Muscle of leg (tissue), 11 donors: Measurements from ENCODE around the gene RUNX1. TPM values are rescaled to one million over a fixed set of nuclear protein-coding genes. Genes with fewer than 3 reads are reported as not detected.

Experiments used
- DNase-seq: peaks from one replicate; pipeline ENCODE4 v3.0.0; 2013
- H3K27ac ChIP-seq: one replicate; pipeline ENCODE4 v1.5.1; 2013; ENCODE audit warnings: mild to moderate bottlenecking, low read length, control low read depth
- H3K27me3 ChIP-seq: one replicate; pipeline ENCODE4 v1.6.1; 2013; ENCODE audit warnings: low read length; ENCODE audit not compliant: control insufficient read depth, insufficient read depth
- H3K36me3 ChIP-seq: one replicate; pipeline ENCODE4 v1.6.1; 2013; ENCODE audit warnings: low read length; ENCODE audit not compliant: control insufficient read depth, insufficient read depth
- H3K4me1 ChIP-seq: one replicate; pipeline ENCODE4 v1.6.1; 2013; ENCODE audit warnings: low read length; ENCODE audit not compliant: control insufficient read depth, insufficient read depth
- H3K4me3 ChIP-seq: one replicate; pipeline ENCODE4 v1.5.1; 2013; ENCODE audit warnings: low read length, control low read depth
- H3K9me3 ChIP-seq: replicated peaks from 2 replicates; pipeline ENCODE4 v1.6.1; 2013; ENCODE audit warnings: low read depth, low read length; ENCODE audit not compliant: control insufficient read depth
- WGBS: methylation state at CpG from one replicate; pipeline ENCODE4 v1.1.5; 2013; ENCODE audit warnings: missing lambda C conversion rate; ENCODE audit not compliant: insufficient coverage; 5-methylcytosine and 5-hydroxymethylcytosine counted together
- polyA plus RNA-seq, 8 donors: library from polyadenylated mRNA; unstranded; fragments of 120-200 nt; gene quantifications; one replicate each; pipeline versions ENCODE4 v1.2.1 to v1.2.3, GENCODE V29; 2013; ENCODE audit warnings: inconsistent platforms in 1 of 8, low replicate concordance in 1 of 8; ENCODE audit not compliant: insufficient read length in 8 of 8, insufficient read depth in 1 of 8
- total RNA-seq: library from RNA; stranded (reverse); fragments of 120-200 nt; gene quantifications from one replicate; pipeline ENCODE4 v1.2.4, GENCODE V29; 2013

The RUNX1 gene
- total and polyA plus RNA-seq, 9 donors: 3.6 to 8.8 (median 5.0) TPM

GRCh38 chr21:34795175-34795547, 253.9 kb downstream of the RUNX1 start:
- Histone ChIP-seq H3K4me1 (peaks cover 27% of the 10 kb centered on the region), H3K27me3 (no peaks in the 10 kb centered on the region), H3K9me3 (no peaks in the 10 kb centered on the region), H3K27ac (peak overlapping the region; percentile 56), H3K4me3 (no peak overlapping the region), H3K36me3 (no peaks in the 10 kb centered on the region)
- WGBS: no CpG with 5 or more reads among the region's 5 CpGs
- no peak for DNase-seq

- WGBS: 60% methylated on average over 3 of the region's 7 CpGs
- H3K36me3 ChIP-seq: no peaks in the 10 kb centered on the region
- H3K27me3 ChIP-seq: no peaks in the 10 kb centered on the region
- H3K4me3 ChIP-seq: no peak overlapping the region
- peaks cover 27% of the 10 kb centered on the region for H3K4me1 ChIP-seq
- H3K27ac ChIP-seq: peak overlapping the region; percentile 56
- H3K9me3 ChIP-seq: no peaks in the 10 kb centered on the region
- no peak for DNase-seq
Observed at GRCh38 chr21:34794686-34795085, 254.4 kb downstream of the RUNX1 start.

GRCh38 chr21:34793471-34793870, 255.6 kb downstream of the RUNX1 start:
- WGBS: no CpG with 5 or more reads among the region's 6 CpGs
- H3K36me3 ChIP-seq: no peaks in the 10 kb centered on the region
- no peak for DNase-seq

GRCh38 chr21:34792504-34793089, 256.5 kb downstream of the RUNX1 start:
- Histone ChIP-seq H3K4me1 (peaks cover 27% of the 10 kb centered on the region), H3K9me3 (no peaks in the 10 kb centered on the region), H3K4me3 (no peak overlapping the region), H3K27ac (no peak overlapping the region), H3K36me3 (no peaks in the 10 kb centered on the region), H3K27me3 (no peaks in the 10 kb centered on the region)
- 92% methylated on average over 26 of the region's 27 CpGs for whole genome bisulfite sequencing
- no peak for DNase-seq

More at GRCh38 chr21:34793471-34793870, 255.6 kb downstream of the RUNX1 start:
- Histone ChIP-seq H3K4me1 (peaks cover 27% of the 10 kb centered on the region), H3K27me3 (no peaks in the 10 kb centered on the region), H3K4me3 (no peak overlapping the region), H3K27ac (no peak overlapping the region), H3K9me3 (no peaks in the 10 kb centered on the region)

GRCh38 chr21:34791776-34792503, 257.2 kb downstream of the RUNX1 start:
- 85% methylated on average over 81 of the region's 84 CpGs for WGBS
- H3K36me3 ChIP-seq: no peaks in the 10 kb centered on the region

GRCh38 chr21:34790834-34791233, 258.3 kb downstream of the RUNX1 start:
- H3K36me3 ChIP-seq: no peaks in the 10 kb centered on the region
- no CpG with 5 or more reads among the region's 3 CpGs for WGBS

More at GRCh38 chr21:34791776-34792503, 257.2 kb downstream of the RUNX1 start:
- no peak overlapping the region for H3K4me3 ChIP-seq
- no peak overlapping the region for H3K27ac ChIP-seq
- H3K4me1 ChIP-seq: peaks cover 24% of the 10 kb centered on the region
- no peak for DNase-seq
- H3K27me3 ChIP-seq: no peaks in the 10 kb centered on the region
- no peaks in the 10 kb centered on the region for H3K9me3 ChIP-seq

GRCh38 chr21:34790341-34790740, 258.8 kb downstream of the RUNX1 start:
- no peak overlapping the region for H3K4me3 ChIP-seq
- H3K27me3 ChIP-seq: no peaks in the 10 kb centered on the region
- H3K4me1 ChIP-seq: peaks cover 8% of the 10 kb centered on the region
- H3K36me3 ChIP-seq: no peaks in the 10 kb centered on the region
- no peak for DNase-seq
- 83% methylated on average over 1 of the region's 6 CpGs for WGBS
- no peak overlapping the region for H3K27ac ChIP-seq
- H3K9me3 ChIP-seq: no peaks in the 10 kb centered on the region

More at GRCh38 chr21:34790834-34791233, 258.3 kb downstream of the RUNX1 start:
- H3K4me3 ChIP-seq: no peak overlapping the region
- H3K27me3 ChIP-seq: no peaks in the 10 kb centered on the region
- H3K9me3 ChIP-seq: no peaks in the 10 kb centered on the region
- H3K27ac ChIP-seq: no peak overlapping the region
- H3K4me1 ChIP-seq: peaks cover 13% of the 10 kb centered on the region
- DNase-seq: no peak

- H3K36me3 ChIP-seq: no peaks in the 10 kb centered on the region
- H3K27me3 ChIP-seq: no peaks in the 10 kb centered on the region
- WGBS: no CpG with 5 or more reads among the region's 1 CpG
- no peak for DNase-seq
- H3K4me1 ChIP-seq: no peaks in the 10 kb centered on the region
- H3K4me3 ChIP-seq: no peak overlapping the region
- H3K27ac ChIP-seq: no peak overlapping the region
- no peaks in the 10 kb centered on the region for H3K9me3 ChIP-seq
Observed at GRCh38 chr21:34788879-34789278, 260.2 kb downstream of the RUNX1 start.

GRCh38 chr21:34783815-34784214, 265.3 kb downstream of the RUNX1 start:
- DNase-seq: no peak
- no peaks in the 10 kb centered on the region for H3K27me3 ChIP-seq
- no peaks in the 10 kb centered on the region for H3K36me3 ChIP-seq
- H3K4me3 ChIP-seq: no peak overlapping the region
- H3K27ac ChIP-seq: no peak overlapping the region
- no peaks in the 10 kb centered on the region for H3K4me1 ChIP-seq
- no CpG with 5 or more reads among the region's 2 CpGs for WGBS
- H3K9me3 ChIP-seq: no peaks in the 10 kb centered on the region

GRCh38 chr21:34782506-34783360, 266.4 kb downstream of the RUNX1 start:
- Histone ChIP-seq H3K9me3 (no peaks in the 10 kb centered on the region), H3K36me3 (no peaks in the 10 kb centered on the region), H3K27ac (no peak overlapping the region), H3K4me3 (no peak overlapping the region), H3K4me1 (no peaks in the 10 kb centered on the region), H3K27me3 (no peaks in the 10 kb centered on the region)
- no peak for DNase-seq
- WGBS: 56% methylated on average over 8 of the region's 11 CpGs
